HPDE6-E6E7 (cell line): Measurements from ENCODE around the gene LSM2.

Experiments
- DNase-seq: peaks from one replicate; pipeline ENCODE4 v3.0.0; 2011; ENCODE audit warnings: missing footprints; ENCODE audit errors: extremely low spot score

Gene LSM2

GRCh38 chr6:31750411-31751022 is 56.2 kb downstream of the LSM2 start:
- no peak for DNase-seq

GRCh38 chr6:31749301-31750036 is 57.3 kb downstream of the LSM2 start:
- DNase-seq = no peak
